ENCODE results near the gene MARVELD2.
"Not testable (repeated sequence)": the region's sequence is repeated elsewhere in the genome, so short reads cannot be mapped to it uniquely, and the experiment has no call there.

MARVELD2 gene, protein sequence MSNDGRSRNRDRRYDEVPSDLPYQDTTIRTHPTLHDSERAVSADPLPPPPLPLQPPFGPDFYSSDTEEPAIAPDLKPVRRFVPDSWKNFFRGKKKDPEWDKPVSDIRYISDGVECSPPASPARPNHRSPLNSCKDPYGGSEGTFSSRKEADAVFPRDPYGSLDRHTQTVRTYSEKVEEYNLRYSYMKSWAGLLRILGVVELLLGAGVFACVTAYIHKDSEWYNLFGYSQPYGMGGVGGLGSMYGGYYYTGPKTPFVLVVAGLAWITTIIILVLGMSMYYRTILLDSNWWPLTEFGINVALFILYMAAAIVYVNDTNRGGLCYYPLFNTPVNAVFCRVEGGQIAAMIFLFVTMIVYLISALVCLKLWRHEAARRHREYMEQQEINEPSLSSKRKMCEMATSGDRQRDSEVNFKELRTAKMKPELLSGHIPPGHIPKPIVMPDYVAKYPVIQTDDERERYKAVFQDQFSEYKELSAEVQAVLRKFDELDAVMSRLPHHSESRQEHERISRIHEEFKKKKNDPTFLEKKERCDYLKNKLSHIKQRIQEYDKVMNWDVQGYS

DNA sequence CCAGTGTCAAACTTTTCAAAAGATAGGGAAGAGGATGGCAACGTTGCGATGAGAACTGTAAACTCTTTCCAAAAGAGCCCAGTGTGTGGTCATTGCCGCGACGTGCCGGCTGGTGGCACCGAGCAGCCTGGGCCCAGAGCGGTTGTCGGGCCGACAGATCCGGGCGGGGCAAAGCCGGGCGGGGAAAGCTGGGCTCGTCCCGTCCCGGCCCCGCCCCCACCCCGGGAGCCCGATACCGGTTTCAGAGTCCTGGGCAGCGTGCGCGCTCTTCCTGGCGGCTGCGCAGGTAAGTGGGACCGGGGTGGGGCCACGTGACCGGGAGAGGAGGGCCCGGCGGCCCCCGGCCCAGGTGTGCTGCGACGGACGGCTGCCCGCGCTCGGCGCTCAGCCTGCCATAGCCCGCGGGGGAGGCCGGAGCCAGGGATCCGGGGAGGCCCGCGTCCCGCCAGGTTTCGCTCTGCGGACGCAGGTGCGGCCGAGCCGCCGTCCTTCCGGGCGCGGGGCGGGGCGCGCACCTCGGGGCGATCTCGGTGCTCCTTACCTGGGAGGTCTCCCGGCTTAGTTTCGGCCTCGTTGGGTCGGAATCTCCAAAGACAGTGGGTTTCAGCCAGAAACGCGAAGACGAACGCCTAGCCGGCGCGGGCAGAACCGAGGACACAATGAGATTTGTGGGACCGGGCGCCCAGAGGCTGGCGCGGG lies at the start of gene MARVELD2:
Gene MARVELD2 (plus strand): TSS at position 232 of the 699 bp plus-strand sequence. CDS start 4,270 bp downstream, outside the sequence.
- DNase-seq: peak; percentile 58

DNA sequence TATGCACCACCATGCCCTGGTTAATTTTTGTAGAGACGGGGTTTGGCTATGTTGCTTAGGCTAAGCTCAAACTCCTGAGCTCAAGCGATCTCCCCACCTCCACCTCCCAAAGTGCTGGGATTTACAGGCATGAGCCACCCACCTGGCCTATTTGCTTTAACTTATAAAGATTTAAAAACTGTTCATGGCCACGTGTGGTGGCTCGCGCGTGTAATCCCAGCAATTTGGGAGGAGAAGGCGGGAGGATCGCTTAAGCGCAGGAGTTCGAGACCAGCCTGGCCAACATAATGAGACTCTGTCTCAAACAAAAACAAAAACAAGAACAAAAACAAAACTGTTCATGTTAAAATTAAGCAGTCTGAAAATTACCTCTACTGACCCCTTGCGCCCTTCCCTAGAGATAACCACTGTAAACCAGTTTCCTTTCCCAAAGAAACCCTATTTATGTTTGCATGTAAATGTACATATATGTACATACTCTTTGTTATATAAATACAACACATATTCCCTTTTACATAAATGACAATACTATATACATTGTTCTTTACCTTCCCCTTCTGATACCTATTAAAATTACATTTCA lies 47.1 kb upstream of the MARVELD2 start:
- no peak for DNase-seq

DNA sequence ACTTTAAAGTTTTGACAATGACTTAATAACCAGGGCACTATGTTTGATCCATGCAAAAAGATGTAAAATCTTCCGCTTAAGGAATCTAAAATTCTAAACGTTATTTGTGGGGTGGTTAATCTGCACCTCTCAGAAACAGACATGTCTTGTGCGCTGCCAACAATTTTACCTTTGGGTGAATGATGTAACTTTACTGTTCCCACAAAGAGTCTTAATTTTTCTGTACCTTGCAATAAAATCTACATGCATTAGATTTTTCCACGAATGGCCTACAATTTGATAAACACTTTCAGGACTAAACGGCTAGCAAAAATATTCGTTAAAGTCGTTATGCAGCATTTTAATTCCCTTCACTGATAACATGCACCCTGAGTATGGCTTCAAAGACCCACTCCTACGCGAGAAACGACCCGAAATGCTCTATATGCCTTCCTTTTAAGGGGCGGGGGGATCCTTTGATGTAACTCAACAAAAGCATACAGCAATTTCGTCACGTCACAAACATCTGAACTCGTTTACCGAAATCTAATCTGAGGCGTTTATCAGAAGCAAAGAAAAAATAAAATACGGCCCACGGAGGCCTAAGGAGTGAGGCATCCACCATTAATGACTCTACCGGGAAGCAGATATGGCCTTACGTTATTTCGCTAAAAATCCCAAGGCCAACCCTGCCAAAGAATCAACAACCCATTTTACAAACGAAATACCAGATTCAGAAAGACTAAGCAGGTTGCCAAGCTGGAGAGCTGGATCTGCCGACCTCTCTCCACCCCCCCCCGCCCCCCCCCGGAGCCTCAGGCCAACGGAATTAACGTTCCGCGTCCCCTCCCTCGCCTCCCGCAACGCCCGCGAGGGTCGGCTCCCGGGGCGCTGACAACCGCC lies 46.2 kb upstream of the MARVELD2 start:
- peak; percentile 37 for DNase-seq

DNA sequence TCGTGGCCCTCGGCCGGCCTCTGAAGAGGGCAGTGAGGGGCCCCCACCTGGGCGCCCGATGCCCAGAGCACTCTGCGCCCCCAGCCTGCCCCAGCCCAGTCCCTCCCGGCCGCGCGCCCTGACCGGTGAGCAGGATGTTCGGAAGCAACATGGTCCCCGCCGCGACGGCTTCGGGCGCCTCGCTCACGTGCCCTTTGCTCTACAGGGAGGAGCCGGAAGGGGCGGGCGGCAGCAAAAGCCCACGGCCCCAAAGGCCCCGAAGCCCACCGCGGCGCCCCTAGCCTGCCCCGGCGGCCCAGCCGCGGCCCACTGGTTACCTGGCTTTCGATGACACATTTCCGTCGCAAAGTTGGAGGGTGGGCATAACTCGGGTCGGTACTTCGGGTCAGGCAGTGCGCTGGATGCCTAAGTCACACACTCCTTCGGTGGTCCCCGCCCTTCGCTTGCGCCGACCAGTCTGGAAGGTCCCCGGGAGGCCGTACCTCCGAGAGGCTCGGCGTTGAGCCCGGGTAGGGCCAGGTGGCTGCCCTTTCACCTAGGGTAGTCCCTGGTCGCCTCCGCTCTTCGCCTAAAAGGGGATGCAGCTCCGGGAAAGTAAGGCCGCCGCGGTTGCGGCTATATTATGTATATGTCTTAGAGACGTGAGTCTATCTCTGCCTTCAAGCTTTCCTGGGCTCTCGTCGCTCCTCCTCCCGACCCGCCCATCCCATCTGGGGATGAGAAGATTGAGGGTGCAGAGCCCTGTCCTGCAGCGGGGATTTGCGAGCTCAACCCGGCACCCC lies 45.4 kb upstream of the MARVELD2 start, which contains the start of the genes AK6, RAD17 and TAF9:
Gene AK6 (minus strand): TSS at position 181 of the 782 bp plus-strand sequence. CDS start 30 bp downstream, at position 151.
Gene RAD17 (plus strand): TSS at position 479 of the 782 bp plus-strand sequence. CDS start 2,391 bp downstream, outside the sequence.
Gene TAF9 (minus strand): TSS at position 181 of the 782 bp plus-strand sequence. CDS start 3,783 bp downstream, outside the sequence.
- peak; percentile 94 for DNase-seq

DNA sequence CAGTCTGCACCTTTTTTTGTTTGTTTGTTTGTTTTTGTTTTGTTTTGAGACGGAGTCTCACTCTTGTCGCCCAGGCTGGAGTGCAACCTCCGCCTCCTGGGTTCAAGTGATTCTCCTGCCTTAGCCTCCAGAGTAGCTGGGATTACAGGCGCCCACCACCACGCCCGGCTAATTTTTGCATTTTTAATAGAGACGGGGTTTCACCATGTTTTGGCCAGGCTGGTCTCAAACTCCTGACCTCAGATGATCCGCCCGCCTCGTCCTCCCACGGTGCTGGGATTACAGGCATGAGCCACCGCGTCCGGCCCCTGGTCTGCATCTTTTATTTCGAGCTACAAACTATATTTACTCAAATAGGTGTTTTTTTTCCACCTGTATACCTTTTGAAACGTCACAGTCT lies 44.6 kb upstream of the MARVELD2 start:
- DNase-seq: peak; percentile 16

DNA sequence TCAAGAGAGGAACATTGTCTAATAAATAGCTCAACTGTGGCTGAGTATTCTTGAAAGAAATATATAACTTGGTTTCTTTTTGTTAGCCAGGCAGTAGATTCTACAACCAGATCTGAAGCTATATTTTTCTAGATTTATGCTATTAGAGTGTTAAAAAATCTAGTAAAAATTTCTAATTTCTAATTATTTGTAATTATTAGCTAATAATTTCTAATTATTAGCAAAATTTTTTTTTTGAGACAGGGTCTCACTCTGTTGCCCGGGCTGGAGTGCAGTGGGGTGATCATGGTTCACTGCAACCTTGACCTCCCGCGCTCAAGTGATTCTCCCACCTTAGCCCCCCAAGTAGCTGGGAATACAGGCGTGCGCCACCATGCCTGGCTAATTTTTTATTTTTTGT lies 42.5 kb upstream of the MARVELD2 start:
- DNase-seq: no peak

DNA sequence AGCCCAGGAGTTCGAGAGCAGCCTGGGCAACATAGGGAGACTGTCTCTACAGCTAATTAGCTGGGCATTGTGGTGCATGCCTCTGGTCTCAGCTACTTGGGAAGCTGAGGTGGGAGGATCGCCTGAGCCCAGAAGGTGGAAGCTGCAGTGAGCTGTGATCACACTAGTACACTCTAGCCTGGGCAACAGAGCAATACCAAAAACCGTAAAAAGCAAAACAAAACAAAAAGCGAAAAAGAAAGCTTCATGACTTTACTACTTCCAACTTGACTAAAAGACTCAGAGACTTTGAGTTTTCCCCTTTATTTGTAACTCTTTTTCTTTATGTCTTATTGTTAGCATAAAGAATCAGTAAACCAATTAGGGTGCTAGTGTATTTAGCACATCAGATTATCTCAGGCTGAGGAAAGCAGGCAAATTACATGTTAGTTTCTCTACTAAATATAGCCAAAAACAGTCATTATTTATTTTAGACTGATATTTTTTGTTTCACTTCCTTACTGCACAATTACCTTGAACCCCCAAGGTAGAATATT lies 39.9 kb upstream of the MARVELD2 start:
- DNase-seq: no peak

DNA sequence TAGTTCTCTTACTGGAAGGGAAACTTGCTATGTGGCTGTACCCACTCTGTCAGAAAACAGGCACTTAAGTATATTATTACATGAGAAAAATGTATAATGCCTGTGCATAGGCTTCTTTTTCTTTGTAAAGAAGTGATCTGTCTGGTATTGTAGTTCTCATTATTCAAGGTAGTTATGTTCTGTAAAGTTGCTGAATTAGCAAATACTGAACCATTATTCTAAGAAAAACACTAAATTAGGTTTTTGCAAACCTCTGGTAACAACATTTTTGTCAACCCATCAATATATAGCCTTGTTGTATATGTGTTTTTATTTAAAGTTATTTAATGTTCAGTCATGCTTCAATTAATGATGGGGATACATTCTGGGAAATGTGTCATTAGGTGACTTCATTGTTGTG lies 36.5 kb upstream of the MARVELD2 start:
- DNase-seq: no peak

DNA sequence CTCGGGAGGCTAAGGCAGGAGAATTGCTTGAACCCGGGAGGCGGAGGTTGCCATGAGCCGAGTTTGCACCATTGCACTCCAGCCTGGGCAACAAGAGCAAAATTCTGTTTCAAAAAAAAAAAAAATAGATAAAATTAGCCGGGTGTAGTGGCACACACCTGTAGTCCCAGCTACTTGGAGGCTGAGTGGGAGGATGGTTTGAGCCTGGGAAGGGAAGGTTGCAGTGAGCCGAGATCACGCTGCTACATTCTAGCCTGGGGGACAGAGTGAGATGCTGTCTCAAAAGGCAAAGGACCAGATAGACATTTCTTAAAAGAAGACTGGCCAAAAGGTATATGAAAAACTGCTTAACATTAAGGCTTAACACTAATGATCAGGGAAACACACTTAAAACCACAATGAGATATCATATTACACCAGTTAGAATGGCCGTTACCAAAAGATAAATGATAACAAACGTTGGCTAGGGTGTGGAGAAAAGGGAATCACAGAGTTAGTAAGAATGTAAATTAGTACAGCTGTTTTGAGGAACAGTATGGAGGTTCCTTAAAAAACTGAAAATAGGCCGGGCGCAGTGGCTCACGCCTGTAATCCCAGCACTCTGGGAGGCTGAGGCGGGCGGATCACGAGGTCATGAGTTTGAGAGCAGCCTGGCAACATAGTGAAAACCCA lies 10.1 kb upstream of the MARVELD2 start:
- DNase-seq: no peak

DNA sequence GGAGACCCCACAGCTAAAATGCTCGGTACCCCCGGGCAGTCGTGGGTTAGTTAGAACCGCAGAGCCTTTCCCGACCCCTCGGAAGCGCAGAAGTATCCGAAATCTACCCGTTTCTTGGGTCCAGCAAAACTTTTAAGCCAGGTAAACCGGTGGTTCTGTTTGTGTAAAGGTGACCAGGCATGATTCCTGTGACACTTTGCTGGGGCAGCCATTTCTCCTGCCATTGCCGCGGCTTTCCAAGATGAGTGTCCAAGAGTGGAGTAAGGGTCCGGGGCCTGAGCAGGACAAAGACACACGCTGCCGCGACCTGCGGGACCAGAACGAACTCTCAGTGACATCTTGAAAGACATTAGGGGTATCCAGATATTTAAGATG lies 655 bp downstream of the MARVELD2 start:
- DNase-seq: no peak

DNA sequence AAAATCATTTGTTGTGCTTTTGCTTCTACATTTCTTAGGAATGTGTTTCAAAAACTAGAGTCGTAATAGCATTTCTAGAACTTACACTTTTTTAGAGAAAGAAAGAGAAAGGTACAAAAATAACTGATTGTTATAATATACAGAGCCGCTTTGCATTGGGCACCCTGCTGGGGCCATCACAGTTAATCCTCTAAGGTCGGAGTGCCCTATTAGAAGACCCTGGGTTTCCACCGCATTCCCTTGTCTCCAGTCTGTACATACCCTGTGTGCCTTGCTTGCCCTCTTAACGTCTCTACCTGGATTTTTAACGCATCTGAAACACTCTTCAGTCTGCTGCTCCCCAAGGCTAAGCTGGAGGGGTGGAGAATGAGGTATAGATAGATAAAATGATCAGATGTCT lies 1.3 kb downstream of the MARVELD2 start:
- DNase-seq: no peak

DNA sequence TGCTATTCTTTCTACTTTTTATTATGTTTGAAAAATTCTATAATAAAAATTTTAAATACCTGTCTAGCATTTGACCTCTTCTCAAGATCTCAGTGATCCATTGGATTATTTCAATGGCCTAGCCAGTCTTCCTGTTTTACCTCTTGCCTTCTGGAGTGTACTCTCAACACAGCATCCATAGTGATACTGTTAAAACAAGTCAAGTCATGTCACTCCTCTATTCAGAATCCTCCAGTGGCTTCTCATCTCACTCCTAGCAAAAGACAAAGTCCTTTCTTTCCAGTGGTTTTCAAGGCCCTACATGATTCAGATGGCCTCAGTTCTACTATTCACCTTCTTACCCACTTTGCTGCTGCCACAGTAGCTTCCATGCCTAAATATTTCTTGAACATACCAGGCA lies 1.8 kb downstream of the MARVELD2 start:
- no peak for DNase-seq

DNA sequence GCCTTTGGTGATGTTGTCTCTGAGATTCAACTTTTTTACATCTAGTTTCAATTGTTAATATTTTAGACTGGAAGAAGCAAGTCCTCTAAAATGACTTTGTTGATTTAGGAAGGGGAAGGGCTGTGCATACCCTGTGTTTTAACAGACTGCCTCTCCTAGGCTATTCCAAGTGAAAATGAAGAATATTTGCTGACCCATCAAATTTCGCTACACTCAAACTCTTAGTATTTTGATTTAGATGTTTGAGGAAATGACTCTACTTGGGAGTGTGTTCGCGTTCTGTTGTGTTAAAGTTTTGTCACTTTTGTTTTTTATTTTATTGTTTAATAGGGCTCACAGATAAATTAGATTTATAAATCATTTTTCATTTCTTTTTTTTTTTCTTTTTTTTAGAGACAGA lies 3.6 kb downstream of the MARVELD2 start:
- DNase-seq: no peak

DNA sequence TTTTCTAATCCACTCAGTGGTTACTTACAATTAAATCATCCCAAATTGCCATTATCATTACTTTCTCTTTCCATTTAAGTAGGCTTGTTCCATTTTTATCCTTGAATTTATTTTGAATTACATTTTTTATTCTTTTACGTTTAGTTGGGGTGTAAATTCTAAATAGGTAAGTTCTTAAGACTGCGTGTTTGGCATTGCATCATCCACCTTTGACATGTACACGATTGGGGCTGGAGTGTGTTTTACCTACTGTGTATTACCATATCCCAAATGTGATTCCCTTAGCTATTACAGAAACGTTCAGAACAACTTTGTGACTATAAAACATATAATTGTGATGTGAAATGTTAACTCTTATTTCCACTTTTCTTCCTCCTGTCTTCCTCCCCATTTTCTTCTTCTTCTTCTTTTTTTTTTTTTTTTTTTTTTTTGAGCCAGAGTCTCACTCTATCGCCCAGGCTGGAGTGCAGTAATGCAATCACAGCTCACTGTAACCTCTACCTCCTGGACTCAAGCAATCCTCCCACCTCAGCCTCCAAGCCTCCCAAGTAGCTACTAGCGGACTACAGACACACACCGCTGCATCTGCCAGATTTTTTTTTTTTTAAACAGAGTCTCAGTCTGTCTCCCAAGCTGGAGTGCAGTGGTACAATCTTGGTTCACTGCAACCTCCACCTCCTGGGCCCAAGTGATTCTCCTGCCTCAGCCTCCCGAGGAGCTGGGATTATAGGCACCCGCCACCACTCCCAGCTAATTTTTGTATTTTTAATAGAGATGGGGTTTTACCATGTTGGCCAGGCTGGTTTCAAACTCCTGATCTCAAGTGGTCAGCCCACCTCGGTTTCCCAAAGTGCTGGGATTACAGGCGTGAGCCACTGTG lies 16.7 kb downstream of the MARVELD2 start:
- no peak for DNase-seq

DNA sequence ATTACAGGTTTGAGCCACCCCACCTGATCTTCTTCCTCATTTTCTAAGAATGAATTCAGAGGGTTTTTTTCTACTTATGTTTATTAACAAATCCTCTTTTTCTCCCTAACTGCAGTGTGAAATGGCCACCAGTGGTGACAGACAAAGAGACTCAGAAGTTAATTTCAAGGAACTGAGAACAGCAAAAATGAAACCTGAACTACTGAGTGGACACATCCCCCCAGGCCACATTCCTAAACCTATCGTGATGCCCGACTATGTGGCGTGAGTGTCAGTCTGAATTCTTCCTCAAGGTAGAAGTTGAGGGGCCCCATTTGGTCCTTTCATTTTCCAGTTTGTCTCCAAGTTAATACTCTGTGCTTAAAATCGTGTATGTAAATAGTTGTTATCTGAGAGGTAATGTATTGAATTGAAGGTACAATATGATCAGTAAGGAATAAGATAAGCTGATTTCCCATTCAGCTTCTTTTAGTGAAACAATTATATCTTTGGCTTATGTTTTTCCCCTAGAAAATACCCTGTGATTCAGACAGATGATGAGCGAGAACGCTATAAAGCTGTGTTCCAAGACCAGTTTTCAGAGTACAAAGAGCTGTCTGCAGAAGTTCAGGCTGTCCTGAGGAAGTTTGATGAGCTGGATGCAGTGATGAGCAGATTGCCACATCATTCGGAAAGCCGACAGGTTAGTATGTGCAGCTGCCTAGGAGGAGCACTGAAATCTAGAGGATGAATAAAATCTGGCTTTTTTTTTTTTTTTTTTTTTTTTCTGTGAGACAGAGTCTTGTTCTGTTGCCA lies 17.7 kb downstream of the MARVELD2 start:
- DNase-seq: no peak

DNA sequence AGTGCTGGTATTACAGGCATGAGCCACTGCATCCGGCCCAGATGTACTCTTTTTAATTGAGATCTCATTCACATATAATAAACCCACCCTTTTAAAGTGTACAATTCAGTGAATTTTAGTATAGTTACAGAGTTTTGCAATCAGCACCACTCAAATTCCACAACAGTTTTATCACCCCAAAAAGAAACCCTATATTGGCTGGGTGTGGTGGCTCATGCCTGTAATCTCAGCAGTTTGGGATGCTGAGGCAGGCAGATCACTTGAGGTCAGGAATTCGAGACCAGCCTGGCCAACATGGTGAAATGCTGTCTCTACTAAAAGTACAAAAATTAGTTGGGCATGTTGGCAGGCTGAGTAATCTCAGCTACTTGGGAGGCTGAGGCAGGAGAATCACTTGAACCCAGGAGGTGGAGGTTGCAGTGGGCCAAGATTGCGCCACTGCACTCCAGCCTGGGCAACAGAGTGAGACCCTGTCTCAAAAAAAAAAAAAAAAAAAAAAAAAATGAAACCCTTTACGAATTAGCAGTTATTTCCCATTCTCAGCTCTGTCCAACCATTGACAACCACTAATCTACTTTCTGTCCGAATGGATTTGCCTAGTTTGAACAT lies 20.5 kb downstream of the MARVELD2 start:
- not testable (repeated sequence) for DNase-seq

DNA sequence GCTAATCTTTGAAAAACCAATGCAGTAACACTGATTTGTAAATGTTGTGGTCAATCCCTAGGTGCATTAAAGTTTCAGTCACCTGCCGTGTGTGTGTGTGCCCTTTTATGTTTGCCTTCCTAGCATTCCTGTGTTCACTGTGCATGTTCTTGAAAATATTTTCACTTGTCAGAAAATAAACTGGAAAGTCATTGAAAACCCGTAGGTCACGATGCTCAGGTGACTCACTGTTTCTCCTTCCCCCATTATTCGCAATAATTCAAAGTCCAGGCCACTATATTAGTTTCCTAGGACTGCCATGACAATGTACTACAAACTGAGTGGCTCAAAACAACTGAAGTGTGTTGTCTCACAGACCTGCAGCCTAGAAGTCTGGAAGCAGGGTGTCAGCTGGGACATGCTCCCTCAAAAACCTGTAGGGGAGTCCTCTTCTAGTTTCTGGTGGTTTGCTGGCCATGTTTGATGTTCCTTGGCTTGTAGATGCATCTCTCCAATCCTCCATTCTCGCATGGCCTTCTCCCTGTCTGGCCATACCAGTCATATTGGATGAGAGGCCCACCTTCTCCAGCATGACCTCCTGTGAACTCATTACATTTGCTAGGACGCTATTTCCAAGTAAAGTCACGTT lies 29.3 kb downstream of the MARVELD2 start:
- no peak for DNase-seq

DNA sequence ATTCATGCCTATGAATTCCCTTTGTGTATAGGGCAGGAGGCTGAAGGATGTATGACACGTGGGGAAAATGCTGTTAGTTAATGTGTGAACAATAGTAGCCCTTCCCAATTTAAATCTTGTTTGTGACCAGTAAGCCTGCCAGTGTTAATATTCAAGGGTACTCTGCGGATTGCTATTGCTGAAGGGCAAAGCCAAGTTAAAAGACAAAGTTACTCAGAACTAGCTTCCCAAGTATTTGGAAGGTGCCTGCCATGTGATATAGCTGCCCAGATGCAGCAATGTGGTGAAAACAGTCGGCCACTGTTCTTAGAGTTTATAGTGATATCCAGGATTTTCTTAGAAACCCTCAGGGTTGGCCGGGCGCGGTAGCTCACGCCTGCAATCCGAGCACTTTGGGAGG lies 34.6 kb downstream of the MARVELD2 start:
- DNase-seq: no peak

Measured in activated CD4-positive, alpha-beta T cell treated with anti-CD3 and anti-CD28 coated beads for 48 hours (primary cell).